ENCODE measurements around the gene CTNNA1.

Gene CTNNA1

GRCh38 chr5:138974227-138975063 is 221.2 kb downstream of the CTNNA1 start:
- no peak for DNase-seq

- DNase-seq: no peak
Measured at GRCh38 chr5:138975098-138975847, 222.0 kb downstream of the CTNNA1 start.

GRCh38 chr5:138978080-138978479 is 224.9 kb downstream of the CTNNA1 start:
- DNase-seq: no peak

GRCh38 chr5:138978581-138978980 is 225.4 kb downstream of the CTNNA1 start:
- DNase-seq: no peak

GRCh38 chr5:138979684-138980280 is 226.6 kb downstream of the CTNNA1 start:
- DNase-seq: peak; percentile 22

GRCh38 chr5:138980441-138980840 is 227.2 kb downstream of the CTNNA1 start:
- no peak for DNase-seq

- no peak for DNase-seq
Measured at GRCh38 chr5:138981131-138981530, 227.9 kb downstream of the CTNNA1 start.

- peak; percentile 28 for DNase-seq
Measured at GRCh38 chr5:138981586-138981985, 228.4 kb downstream of the CTNNA1 start.

- no peak for DNase-seq
Measured at GRCh38 chr5:138983984-138984383, 230.8 kb downstream of the CTNNA1 start.
